Activated T-cell treated with anti-CD3 and anti-CD28 coated beads, Interleukin-2, amount 50 U/mL, for 1 hour (primary cell): ENCODE measurements around the gene LRCH1.
"Not testable (repeated sequence)": the region's sequence is repeated elsewhere in the genome, so short reads cannot be mapped to it uniquely, and the experiment has no call there.

Experiments
- DNase-seq: peaks from one replicate; pipeline ENCODE4 v3.0.0-alpha.2; 2020

LRCH1 gene

GRCh38 chr13:46721054-46721453, 168.1 kb downstream of the LRCH1 start:
- DNase-seq = peak; percentile 42

- no peak for DNase-seq
These were observed 173.4 kb downstream of the LRCH1 start for GRCh38 chr13:46726347-46726746.

- DNase-seq = no peak
These were observed 175.8 kb downstream of the LRCH1 start for GRCh38 chr13:46728777-46729176.

GRCh38 chr13:46731535-46731934, 178.6 kb downstream of the LRCH1 start:
- no peak for DNase-seq

- DNase-seq = no peak
These were observed 182.5 kb downstream of the LRCH1 start for GRCh38 chr13:46735425-46735824.

GRCh38 chr13:46736541-46737310, 183.8 kb downstream of the LRCH1 start:
- no peak for DNase-seq

DNA sequence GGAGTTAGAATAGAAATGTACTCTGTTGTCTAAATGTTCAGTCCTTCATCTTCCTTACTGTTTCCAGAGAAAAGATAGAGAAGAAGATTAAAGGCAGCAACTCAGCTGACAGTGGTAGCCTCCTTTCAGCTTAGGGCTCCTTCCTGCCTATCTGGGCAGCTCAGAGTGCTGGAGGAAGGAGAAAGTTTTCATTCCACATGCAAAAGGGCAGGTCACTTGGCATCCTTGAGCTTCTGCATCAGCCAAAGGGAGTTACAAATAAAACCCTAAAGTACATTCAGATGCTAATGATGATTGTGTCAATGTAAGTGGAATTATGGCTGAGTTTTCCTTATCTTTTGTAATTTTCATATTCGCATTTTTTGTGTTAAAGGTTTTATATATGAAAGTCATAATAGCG, 185.1 kb downstream of the LRCH1 start:
- DNase-seq = no peak

DNA sequence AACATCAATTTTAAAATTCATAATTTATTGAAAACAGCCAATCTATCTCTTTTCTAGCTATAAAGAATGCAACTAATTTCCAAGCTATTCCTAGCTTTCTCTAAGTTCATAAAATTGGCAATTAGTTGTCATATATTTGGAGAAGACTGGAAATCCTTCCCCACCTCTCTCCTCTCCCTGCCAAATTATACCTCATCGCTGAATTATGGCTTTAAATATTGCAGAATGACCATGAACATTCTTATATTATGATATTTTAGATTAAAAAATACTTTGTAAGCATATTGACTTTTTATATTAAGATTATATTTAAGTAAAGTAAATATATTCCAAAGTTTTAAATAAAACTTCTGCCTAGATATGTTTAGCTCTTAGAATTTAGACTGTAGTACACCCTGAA, 185.8 kb downstream of the LRCH1 start:
- no peak for DNase-seq

GRCh38 chr13:46739447-46740098, 186.6 kb downstream of the LRCH1 start:
- no peak for DNase-seq

GRCh38 chr13:46743191-46743590, 190.2 kb downstream of the LRCH1 start:
- DNase-seq = no peak

DNA sequence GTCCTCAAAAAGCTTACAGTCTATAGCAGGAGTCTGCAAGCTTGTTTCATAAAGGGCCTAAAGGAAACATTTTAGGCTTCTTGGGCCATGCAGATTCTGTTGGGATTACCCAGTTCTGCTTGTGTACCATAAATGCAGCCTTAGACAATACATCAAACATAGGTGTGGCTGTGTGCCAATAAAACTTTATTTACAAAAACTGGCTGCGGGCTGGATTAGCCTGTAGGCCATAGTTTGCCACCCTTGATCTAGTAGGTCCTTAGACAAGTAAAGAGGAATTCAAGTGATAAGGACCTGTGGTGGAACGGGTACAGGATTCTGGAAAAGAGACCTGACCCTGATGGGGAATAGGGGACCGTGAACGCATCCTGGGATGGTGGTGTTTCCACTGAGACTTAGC, 192.1 kb downstream of the LRCH1 start:
- no peak for DNase-seq

DNA sequence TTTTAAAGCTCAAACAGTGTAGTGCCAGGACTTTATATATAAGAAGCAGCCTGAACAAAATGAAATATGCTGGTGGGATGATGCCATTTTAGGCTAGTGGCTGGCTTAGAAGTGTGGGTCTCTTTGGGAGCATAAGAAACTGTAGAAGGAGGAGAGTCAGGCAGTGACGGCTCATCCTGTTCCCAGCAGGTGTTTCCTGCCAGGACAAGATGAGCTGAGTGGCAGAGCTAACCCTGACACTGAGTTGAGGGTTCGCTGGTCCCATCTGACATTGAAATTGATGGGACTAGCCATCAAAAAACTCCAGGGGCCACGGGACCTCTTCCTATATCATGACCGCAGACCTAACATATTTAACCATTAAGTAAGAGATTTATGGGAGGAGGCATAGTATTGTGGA, 192.7 kb downstream of the LRCH1 start:
- DNase-seq = no peak

GRCh38 chr13:46747031-46747820, 194.3 kb downstream of the LRCH1 start:
- DNase-seq = no peak

DNA sequence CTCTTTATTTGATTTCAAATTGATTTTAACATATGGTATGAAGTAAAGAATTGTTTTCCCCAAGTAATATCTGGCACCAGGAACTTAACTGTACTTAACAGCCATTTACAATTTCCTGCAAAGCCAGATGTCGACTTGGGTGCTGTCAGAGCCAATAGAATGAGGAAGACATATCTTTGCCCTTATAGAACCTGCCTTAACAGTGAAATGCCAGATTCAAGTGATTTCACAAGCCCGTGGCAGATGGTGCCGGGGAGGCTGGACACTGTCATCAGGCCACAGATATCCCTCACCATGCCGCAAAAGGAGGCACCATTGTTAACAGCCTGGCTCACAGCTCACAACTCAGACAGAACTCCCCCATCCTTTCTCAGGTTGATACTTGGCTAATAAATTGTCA, 195.3 kb downstream of the LRCH1 start:
- DNase-seq = no peak

DNA sequence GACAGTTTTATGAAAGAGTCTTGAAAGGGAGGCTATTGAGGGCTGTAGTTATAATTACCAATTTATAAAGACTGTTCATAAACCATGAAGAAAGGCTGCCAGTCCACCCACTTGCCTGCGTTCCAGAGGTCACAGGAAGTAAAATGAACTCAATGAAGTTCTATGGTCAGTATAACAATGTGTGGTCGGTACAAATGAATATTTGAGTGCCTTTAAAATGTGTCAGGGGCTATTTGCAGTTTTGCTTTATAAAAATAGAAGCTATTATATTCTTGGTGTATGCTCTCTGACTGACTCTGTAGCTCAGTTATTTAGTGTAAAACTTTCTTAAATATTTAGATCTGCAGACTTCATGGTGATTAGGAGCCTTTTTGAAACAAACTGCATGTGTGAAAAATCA, 197.0 kb downstream of the LRCH1 start:
- no peak for DNase-seq

GRCh38 chr13:46751811-46752635, 199.1 kb downstream of the LRCH1 start:
- peak; percentile 45 for DNase-seq

DNA sequence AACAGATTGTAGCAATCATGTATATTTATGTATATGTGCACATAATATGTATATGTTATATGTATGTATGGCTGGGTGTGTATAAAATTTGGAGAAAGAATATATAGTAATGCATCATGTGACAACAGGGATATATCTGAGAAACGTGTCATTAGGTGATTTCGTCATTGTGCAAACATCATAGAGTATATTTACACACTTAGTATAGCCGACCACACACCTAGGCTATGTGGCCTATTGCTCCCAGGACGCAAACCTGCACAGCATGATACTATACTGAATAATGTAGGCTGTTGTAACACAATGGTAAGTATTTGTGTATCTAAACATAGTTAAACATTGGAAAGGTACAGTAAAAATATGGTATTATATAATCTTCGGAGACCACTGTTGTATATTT, 200.2 kb downstream of the LRCH1 start:
- no peak for DNase-seq

DNA sequence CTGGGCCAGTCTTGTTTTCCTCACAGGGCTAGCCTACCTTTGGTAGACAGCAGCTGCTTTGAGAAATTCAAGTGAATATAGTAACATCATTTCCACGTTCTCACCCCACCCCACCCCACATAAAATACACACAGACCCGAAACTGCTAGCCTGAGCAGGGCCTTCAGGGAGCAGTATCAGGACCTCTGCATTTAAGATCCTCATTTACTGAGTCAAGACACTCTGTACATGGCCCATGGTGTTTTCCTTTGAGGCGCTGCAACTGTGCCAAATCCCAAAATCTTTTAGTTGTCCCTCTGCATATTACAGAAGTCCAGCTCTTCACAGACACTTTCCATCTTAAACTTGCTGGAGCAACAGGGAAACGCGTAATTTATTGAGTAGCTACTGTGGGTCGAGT, 200.9 kb downstream of the LRCH1 start:
- DNase-seq = no peak

GRCh38 chr13:46754812-46755211, 201.8 kb downstream of the LRCH1 start:
- DNase-seq = no peak

DNA sequence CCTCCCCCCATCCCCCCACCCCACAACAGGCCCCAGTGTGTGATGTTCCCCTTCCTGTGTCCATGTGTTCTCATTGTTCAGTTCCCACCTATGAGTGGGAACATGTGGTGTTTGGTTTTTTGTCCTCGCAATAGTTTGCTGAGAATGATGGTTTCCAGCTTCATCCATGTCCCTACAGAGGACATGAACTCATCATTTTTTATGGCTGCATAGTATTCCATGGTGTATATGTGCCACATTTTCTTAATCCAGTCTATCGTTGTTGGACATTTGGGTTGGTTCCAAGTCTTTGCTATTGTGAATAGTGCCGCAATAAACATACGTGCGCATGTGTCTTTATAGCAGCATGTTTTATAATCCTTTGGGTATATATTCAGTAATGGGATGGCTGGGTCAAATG, 202.5 kb downstream of the LRCH1 start:
- DNase-seq = not testable (repeated sequence)

DNA sequence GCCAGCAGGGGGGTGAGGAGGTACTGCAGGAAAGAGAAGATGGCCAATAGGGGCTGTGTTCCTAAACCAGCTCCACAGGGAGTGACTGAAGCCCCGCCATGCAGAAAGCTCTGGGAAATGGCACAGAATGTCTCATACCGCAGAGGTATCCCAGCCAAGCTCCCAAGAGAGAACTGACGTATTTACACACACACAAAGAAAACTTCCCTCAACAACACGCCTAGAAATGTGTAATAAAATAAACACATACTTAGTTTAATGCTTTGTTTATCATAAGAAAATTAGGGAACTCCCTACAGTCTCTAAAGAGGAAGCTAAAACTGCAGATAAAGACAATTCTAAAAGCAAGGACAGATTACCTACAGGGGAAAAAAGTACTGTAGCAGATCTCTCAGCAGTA, 204.0 kb downstream of the LRCH1 start:
- DNase-seq = no peak

DNA sequence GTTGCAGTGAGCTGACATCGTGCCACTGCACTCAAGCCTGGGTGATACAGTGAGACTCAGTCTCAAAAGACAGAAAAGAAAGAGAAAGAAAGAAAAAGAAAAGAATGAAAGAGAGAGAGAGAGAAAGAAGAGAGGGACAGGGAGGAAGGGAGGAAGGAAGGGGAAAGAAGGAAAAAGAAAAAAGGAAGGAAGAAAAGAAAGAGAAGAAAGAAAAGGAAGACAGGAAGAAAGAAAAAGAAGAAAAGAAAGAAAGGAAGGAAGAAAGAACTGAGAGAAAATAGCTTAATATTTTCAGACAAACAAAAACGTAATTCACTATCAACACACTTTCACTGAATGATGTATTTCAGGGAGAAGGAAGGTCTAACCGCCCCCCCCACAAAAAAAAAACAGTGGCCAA, 204.7 kb downstream of the LRCH1 start:
- DNase-seq = no peak

GRCh38 chr13:46759846-46760245, 206.9 kb downstream of the LRCH1 start:
- DNase-seq = no peak
